Vagina (tissue), 2 donors: Measurements from ENCODE around the gene WDR7.

Experiments used
- CTCF ChIP-seq, 3 experiments: fragments of 450-650 bp in 2 of 3; fragments of 200-600 bp in 1 of 3; sonication (generic) in 1 of 3; IDR thresholded peaks; one replicate each; pipeline ENCODE4 v1.5.1; 2017 to 2019; ENCODE audit warnings: antibody characterized with exemption in 3 of 3, mild to moderate bottlenecking in 2 of 3, moderate library complexity in 2 of 3
- POLR2A ChIP-seq, 2 donors: fragments of 450-650 bp; IDR thresholded peaks; one replicate each; pipeline ENCODE4 v1.6.1; 2017; ENCODE audit warnings: antibody characterized with exemption in 2 of 2, mild to moderate bottlenecking in 2 of 2, moderate library complexity in 2 of 2
- POLR2AphosphoS5 ChIP-seq, 2 donors: sonication (generic); formaldehyde crosslinking; IDR thresholded peaks; one replicate each; pipeline ENCODE4 v1.9.0; 2017; ENCODE audit warnings: antibody characterized with exemption in 2 of 2, mild to moderate bottlenecking in 2 of 2, low read depth in 1 of 2; ENCODE audit not compliant: insufficient read depth in 1 of 2

GRCh38 chr18:56995579-56996188 is 344.5 kb downstream of the WDR7 start:
- TF ChIP-seq POLR2A (IDR thresholded peaks at IDR 0.05) (no peak), CTCF (IDR thresholded peaks at IDR 0.05) (no peak), POLR2AphosphoS5 (IDR thresholded peaks at IDR 0.05; ENCODE audit: insufficient read depth in 1 of 2, low read depth in 1 of 2) (no peak)
